Embryonic facial prominence (tissue), 1 donor: ENCODE measurements around the gene HDAC7.

Experiments
- DNase-seq: peaks from one replicate; pipeline ENCODE4 v3.0.0-alpha.2; 2016; ENCODE audit errors: extremely low spot score

HDAC7 gene

DNA sequence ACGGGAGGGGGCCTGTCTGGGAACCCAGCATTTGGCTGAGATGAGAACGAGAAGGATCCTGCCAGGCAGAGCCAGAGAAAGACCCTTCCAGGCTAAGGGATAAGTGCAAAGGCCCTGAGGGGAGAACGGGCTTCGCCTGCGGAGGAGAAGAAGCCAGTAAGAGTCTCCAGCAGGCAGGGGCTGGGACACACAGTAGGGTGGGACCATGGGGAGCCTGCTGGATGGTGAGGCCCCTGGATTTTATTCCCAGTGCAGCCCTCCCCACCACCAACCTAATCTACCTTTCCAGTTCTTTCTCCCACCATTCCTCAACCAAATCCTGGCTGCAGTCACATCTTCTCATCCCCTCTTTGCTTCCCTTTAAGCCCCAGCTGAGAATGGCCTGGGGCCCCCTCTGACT lies 73.6 kb downstream of the HDAC7 start:
- no peak for DNase-seq

DNA sequence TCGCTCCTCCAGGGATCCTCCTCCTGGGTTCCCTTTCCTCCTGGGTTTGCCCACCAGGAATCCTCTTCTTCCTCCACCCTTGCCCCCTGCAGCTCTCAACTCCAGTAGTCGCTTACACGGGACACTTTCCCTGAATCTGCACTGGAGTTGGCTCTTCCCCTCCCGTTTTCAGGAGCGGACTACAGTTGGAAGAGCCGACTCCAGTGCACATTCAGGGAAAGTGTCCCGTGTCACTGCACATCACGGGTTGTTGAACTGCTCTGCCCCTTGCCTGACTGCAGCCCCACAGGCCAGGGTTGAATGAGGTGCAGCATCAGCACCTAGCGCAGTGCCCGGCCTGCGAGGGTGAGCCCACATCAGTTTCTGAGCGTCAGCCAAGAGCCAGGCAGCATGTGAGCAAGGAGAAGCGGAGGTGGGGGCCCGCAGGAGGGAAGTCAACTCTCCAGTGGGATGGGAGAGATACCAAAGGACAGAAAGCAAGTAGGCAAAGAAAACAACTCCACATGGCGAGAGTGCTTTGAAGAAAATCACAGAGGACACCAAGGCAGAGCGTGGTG lies 74.1 kb downstream of the HDAC7 start:
- no peak for DNase-seq

DNA sequence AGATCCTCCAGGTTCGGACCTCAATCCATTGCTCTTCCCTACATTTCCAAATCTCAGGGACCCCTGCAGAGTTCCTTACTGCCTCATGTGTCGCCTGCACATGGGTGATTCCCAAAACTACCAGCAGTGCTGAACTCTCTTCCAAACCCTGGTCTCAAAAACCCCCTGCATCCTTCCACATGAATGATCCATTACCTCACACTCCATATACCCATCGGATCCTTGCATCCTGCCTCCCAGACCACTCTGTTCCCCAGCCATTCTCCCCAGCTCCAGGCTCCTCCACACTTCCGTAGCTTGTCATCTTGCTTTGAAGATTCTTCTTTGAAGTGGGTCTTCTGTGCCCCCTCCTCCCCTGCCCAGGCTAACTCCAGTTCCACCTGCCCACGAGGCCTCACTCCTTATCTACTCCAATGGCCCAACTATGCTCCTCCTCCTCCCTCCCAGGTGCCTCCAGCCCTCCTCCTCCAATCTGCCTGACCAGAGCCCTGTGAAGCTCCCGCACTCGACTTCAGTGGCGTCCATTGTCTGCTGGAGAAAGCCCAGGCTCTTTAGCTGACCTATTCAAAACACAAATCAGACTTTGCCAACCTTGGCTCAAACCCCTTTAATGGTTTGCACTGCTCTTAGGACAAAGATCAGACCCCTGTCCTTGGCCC lies 74.8 kb downstream of the HDAC7 start:
- DNase-seq = no peak

DNA sequence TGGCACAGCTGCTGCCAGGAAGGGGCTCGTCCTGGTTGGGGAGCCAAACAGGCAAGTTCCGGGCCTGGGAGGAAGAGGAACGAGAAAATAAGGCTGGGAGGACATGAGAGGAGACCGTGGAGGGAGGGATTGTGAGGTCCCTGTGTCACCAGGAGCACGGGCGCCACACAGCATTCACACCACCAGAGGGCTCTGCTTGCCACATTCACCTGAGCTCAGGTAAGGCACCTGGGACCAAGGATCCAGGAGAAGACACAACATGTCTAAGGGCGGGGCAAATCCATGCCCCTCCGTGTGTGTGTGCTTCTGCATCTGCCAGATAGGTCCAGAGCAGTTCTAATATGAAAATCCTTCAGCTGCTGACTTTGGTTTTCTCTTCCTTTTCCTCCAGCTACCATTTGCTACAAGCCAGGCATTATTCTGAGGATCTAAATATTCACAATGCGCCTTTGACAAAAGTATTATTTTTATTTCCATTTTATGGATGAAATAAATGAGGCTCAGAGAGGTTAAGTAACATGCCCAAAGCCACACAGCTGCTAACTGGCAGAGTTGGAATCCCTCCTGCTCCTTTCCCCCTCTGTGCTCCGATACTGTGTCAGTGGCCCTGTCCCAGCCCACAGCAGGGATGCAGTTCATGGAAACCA lies 75.6 kb downstream of the HDAC7 start:
- no peak for DNase-seq

DNA sequence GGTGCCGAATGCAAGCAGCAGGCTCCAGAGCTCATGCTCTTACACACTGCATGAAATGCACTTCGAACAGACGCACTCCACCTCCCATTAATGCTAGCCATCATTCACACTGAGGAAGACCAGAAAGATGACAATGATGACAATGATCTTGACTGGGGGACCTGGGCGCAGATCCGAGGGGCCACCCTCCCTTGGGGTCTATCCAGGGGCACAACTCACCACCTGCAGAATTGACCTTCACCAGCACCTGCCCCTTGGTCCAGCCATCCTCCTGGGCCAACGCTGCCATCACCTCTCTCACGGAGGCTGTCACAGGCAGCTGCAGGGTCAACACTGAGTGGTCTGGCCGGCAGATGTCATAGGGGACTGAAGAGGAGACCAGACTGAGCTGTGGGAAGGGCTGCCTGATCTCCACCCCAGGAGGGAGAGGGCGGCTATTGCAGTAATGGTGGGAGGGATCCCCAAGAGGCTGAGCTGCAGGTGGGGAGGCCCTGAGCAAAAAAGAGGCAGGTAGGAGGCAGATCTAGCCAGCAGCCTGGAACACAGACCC lies 76.3 kb downstream of the HDAC7 start:
- DNase-seq = no peak

DNA sequence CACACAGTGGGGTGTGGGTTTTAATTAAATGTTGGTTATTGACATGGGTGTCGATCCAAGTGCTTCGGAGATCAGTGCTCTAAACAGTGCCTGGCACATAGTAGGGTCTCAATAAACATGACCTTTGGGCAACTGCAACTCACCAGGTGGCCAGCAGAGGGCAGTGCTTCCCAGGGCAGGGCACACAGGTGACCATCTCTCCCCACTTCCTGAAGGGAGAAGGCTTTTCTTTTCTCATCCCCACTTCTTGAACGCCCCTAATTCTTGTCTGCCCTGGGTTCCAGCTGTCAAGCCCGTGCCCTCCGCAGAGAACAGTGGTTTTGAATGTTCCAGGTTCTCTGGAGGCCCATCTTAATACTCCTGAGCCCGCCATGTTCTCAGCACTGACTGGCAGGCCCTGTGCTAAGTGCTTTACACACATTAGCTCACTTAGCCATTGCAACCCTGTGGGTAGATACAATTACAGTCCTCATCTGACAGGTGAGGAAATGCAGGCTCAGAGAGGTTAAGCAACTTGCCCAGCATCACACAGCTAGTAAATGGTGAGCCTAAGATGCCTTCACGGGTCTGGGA lies 77.4 kb downstream of the HDAC7 start:
- no peak for DNase-seq

DNA sequence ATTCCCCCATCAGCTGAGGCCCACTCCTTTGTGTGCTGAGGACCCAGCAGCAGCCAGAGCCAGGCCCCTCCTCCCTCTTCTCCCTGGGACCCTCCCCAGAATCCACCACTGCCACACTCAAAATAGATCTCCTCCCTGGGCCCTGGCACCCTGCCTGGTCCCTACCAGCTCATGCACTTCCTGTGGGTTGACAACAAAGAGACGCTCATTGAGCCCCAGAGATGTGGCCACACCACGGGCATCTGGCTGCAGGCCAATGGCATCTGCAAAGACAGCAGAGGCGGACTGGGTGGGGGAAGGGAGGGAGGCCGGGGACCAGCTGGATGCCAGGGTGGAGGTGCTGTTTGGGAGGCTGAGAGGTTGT lies 78.4 kb downstream of the HDAC7 start:
- no peak for DNase-seq

DNA sequence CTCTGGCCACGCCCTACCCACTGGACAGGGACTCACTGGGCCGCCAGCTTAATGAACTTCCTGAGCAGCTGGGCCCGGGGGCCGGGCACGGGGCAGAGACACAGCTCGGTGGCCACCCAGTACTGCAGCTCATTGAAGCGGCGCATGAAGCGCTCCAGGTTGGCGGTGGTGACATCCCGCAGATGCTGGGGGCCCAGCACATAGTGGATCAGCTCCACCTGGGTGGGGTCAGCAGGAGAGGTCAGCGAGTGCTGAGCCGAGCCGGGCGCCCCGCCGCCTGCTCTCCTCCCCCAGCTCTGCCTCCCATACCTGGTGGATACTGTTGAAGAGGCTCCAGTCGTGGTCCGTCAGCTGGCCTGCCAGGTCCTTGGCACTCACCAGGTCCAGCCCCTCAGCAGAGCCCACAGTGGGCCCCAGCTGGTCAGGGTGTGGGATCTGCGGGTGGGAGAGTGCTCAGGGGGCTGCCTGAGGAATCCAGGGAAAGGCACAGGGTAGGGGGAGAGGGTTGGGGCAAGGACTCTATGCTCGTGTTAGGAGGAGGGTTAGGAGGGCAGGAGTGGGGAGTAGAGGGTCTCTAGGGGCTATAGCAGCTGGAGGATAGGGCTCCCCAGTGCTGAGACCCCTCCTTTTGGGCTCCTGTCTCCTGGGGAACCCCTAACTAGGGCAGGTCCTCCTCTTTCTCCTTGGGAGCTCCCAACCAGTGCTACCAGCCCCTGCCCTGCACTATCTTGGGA lies 78.9 kb downstream of the HDAC7 start:
- DNase-seq = no peak

DNA sequence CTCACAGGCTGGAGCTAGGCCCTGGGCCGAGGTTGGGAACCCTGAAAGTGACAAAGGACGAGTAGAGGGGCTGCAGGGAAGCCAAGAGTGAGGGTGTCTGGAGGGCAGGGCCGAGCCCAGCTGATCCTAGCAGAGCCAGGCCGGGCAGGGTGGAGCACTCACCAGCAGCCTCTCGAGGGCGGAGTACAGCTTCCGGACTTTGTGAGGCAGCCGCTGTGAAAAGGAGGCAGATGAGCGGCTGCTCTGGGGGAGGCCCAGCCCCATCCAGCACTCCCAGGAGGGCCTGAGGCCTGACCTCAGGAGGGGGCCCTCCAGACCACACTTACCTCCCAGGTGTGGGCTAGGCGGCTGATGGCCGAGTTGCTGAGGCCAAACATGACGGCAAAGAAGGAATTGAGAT lies 79.7 kb downstream of the HDAC7 start:
- DNase-seq = no peak

DNA sequence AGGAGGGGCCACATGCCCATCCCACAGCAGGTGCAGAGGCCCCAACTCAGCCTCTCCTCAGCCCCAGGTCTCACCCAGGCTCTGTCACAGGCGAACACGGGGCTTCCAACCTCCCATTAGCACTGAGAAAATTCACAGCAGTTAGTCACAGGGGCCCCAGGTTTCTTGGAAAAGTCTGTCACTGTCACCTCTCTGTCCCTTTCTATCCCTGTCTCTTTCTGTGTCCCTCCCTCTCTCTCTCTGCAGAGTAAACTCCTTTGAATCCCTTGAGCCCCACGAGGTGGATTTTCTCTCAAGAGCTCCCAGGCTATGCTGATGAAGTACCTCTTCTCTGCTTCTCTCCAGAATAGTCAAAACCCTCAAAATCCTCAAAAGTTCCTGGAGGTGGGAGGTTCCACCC lies 80.4 kb downstream of the HDAC7 start:
- DNase-seq = no peak

DNA sequence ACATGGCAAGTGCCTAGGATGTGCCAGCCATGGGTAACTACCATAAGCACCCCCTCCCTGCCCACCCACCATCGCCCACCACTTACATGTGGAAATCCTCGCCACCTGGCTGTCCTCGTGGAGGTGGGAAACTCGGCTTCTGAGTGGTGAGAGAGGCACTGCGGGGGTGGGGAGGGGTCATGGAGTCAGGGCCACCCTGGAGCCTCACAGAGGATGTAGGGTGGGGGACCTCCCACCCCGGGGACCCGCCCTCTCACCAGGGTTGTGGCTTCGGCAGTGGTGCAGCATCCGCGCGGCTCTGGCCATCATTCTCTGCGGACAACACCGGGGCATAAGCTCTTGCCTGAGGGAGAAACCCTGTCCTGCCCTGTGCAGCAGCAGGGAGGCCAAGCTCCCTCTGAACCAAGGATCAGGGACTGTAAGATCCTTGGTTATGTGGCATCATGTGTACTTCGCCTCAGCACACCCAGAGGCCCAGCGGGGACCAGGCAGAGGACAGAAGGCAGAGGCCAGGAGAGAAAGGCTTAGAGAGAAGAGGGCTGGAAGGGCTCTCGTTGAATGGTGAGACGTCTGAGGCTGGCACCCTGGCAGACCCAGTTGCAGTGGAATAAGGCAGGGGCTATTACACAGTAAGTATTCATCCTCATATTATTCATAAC lies 81.6 kb downstream of the HDAC7 start:
- no peak for DNase-seq

DNA sequence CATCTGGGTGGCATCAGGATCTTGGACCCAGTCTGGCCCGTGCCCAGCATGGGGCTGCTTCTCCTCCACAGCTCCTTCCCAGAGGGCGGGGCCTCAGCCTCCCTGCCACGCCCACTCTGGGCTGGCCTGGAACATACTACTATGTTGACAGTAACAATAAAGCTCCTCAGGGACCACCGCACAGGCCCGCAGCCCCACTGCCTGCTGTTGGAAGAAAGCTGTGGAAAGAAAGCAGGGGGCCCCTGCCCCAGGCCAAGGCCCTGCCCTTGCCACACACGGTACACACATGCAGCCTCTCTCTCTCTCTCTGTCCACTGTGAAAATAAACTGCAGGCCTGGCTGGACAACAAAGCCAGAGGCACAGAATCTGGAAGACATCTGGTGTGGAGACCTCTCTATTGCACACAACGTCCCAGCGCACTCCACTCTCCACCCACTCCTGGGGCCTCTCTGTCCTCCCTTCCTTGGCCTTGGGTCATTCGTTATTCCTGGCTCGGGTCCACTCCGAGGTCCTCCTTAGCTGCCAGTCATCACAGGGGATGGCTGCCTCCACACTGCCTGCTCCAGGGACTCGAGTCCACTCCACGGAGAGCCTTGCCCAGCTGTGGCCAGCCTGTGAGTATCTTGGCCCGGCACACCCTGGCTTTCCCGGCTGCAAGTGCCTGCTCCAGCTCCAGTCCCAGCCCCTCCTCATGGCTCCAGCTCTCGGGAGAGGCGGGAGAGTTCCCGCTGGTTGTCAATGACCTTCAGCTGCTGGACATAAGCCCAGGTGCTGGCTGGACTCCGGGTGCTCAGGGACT lies 82.6 kb downstream of the HDAC7 start:
- DNase-seq = no peak

DNA sequence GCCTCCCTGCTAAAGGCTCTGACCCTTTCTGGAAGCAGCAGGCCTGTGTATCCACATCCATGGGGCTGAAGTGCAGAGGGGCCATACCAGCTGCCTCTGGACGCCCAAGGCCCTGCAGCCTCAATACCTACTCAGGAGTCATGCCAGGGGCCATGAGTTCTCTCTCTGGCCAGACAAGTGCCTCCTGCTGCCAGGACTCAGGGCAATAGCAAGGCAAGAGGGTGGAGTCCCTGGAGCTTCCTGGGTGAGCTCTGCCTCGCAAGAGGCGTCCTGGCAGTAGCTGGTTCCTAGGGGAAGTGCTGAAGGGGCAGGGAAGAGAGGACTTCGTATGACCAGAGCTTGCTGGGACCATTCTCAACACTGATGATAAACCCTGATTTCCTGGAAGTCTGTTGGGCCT lies 83.5 kb downstream of the HDAC7 start:
- DNase-seq = no peak

DNA sequence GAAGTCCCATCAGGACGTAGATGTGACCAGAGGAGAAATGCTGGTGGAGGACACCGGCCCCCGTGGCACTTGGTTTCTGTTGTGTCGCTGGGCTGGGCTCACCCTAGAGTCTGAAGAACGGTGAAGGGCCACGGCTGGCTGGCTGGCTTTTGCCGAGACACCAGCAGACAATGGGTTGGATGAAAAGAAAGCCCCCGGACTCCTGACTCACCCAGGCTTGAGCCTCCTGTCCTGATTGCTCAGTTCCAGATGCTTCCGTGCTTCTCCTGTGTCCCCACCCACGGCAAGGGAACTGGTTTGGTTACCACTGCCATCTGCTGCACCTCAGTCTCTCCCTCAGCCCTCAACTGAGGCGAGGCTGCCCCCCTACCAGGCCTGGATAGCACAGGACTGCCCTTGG lies 84.1 kb downstream of the HDAC7 start:
- DNase-seq = no peak

DNA sequence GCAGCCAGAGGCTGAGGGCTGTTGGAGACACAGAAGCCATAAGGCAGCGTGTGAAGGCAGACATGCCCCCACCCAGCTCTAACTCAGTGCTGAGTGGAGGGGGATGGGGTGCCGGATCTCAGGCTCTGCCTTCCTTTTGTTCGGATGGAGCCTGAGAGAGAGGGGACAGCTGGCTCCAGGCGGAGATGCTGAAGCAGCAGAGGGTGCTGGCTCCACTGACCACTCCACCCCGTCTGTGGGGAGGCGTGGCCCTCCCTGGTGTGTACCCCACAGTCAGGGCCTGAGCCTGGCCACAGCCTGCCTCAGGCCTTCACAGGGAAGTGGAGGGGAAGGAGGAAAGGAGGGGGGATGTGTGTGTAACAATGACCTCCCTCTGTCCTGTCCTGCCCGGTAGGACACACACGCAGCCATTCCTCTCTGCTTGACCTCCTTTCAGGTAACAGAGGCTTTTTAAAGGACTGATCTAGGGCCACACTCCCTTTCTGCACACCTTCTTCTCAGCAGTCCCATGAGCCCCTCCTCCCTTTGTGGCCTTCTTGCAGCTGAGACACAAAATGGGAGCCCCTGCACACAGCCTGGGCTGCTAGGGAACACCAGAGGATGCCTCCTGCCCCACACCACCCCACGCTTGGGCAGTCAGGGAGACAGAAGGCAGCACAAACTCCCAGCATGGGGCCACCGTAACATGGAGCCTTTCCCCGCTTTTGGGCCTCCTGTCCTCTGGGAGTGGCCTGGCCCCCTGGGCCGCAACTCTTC lies 84.8 kb downstream of the HDAC7 start:
- no peak for DNase-seq

DNA sequence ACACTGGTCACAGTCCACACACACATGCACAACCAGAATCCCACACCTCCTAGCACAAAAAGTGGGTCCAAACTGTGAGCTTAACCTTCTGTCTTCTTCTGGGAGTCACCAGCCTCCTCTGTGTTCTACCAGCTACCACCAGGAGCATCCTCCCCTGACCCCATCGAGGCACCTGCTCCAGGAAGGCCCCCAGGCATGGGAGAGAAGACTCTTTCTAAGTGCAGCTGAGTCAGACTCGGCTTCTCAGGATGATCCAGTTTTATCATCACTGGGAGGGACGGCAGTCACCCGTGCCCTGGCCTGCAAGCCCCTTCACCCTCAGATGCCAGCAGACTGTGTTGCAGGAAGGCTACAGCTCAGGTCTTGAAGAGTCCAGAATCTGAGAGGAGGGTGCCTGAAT lies 86.6 kb downstream of the HDAC7 start:
- no peak for DNase-seq
